HS-5 (cell line): ENCODE measurements around the gene WNT4.
A peak's percentile ranks its signal among the peaks of the same experiment; 100 is the strongest.

Source experiments
- DNase-seq: peaks from one replicate; pipeline ENCODE4 v3.0.0-alpha.2; 2012; ENCODE audit warnings: low read depth

Gene WNT4

DNA sequence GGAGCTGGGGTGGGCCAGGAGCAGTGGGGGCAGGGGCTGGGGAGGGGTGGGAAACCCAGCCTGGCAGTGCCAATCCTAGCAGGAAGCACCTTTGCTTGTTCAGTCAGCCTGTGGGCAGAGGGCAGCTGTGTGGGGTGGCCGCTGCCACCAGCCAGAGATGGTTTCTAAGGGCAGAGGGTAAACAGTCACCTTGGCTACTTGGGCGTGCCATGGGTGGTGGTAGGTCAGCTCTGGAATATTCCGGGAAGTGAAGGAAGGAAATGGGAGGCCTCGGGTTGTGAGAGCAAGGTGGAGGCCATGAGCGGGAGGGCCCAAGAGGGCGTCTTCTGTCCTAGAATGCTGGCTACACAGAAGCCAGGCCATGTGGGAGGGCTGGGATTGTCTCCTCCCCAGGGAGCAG lies 20.7 kb upstream of the WNT4 start:
- DNase-seq, result no peak

DNA sequence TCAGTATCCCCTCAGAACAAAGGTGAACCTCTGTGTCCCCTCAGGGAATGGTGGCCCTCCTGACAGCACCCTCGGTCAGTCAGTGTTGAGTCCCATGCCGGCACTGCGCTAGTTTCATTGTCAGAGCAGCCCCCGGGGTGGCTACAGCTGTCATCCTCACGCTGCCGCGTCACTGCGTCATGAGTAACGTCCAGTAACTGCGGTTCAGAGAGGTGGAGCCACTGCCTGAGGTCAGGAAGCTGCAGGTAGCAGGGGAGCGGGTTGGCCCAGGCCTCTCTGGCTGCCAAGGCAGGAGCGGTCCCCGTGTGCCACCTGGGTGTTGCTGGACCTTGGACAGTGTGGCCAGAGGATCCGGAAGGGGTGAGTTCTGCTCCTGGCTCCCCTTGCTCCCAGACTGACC lies 20.2 kb upstream of the WNT4 start:
- no peak for DNase-seq

GRCh38 chr1:22159891-22160290 lies 17.0 kb upstream of the WNT4 start:
- no peak for DNase-seq

DNA sequence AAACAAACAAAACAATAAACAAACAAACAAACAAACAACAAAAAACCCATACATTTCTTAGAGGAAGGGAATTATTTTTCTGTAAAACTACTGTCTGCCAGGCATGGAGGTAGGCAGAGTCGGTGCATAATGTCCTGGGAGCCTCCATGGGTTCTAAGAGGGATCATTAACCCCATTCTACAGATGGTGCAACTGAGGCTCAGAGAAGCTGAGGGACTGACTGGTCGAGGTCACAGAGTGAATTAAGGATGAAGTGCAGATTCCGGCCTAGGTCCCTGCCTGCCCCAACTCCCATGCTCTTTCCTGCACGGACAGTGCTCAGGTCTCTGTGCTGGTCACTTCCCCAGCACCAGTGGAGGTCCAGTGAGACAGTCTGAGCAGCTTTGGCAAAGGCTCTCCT lies 15.8 kb upstream of the WNT4 start:
- no peak for DNase-seq

GRCh38 chr1:22157359-22157966 lies 14.6 kb upstream of the WNT4 start:
- DNase-seq, result no peak

DNA sequence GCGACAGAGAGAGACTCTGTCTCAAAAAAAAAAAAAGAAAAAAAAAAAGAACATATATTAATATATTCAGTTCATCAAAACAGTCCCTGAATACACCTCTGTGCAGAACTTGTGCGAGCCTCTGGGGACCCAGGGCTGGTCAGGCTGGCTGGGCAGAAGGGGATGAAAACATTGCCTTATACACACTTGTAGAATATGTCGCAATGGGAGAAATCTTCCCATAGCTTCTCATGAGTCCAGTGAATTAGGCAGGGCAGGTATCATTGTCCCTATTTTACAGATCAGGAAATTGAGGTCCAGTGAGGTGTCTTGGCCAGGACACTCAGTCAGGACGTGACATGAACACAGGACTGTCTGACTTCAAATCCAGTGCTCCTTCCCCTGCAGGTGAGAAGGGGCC lies 12.6 kb upstream of the WNT4 start:
- no peak for DNase-seq

GRCh38 chr1:22154626-22155025 lies 11.7 kb upstream of the WNT4 start:
- no peak for DNase-seq

GRCh38 chr1:22153660-22154437 lies 11.0 kb upstream of the WNT4 start:
- no peak for DNase-seq

GRCh38 chr1:22150923-22151322 lies 8.0 kb upstream of the WNT4 start:
- no peak for DNase-seq

DNA sequence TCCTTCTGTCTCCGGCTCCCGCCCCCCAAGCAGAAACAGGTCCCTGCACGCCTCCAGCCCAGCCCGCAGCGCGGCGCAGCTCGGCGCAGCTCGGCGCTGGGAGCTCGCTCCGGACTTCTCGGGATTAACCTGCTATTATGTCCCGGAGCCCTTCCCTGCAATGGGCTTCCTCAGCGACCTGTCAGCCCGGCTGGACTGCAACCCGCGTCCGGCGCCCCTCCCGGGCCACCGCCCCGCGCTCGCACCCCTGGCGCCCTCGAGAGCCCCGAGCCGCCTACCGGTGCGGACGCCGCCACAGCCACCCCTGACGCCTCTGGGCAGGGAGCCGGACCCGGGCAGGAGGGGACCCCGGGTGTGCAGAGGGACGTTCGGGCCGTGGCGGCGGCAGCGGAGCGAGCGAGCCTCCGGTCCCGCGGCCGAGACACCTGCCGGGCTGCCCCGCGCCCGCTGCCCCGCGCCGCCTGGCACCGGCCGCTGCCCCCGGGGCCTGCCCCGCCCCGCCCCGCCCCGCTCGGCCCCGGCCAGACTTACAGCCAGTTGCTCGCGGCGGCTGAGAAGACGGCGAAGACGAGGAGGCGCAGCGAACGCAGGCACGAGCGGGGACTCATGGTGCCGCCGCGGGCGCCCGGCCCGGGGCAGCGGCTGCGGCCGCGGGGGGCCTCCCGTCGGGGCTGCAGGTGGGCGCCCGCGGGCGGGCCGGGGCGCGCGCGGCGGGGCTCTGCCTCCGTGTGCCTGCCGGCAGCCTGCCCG lies 407 bp downstream of the WNT4 start:
- DNase-seq, result no peak

GRCh38 chr1:22141554-22142314 lies 1.2 kb downstream of the WNT4 start:
- no peak for DNase-seq

DNA sequence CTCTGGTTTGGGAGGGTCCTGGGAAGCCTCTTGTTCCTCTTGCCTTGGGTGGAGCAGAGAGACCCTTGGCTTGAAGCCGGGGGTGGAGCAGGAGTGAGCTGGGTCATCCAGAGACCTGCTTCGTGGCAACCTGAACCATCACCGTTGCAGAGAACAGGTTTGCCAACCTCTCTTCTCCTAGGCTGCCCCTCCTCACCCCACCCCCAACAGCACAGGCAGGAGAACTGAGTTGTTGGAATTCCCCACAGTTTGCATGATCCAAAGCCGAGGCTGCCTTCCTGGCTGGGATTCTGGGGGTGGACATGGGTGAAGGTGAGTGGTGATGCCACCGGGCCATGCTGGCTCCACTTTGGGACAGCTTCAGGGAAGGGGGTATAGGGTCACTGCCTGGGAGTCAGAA lies 2.2 kb downstream of the WNT4 start:
- no peak for DNase-seq

- no peak for DNase-seq
Observed at GRCh38 chr1:22139817-22140216, 3.1 kb downstream of the WNT4 start.

DNA sequence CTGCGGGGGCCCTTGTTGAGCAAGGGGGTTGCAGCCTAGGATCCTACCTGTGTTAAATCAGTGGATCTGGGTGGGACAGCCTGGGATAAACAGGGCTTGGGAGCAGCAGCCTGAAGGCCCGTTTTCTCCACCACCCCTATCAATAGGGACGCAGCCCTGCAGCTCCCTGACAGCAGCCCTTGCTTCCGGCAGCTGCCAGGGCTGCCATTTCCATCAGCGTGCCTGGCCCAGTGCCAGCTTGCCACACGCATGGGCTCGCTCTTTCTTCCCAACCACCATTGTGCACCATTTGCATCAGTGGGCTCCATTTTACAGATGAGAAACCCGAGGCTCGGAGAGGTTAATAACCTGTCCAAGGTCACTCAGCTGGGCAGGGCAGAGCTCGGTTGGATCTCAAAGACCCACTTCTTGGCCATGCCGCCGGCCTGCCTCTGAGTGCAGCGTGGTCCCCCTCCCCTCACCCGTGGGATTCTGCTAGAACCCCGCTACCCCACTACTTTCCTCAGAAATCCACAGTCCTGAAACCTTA lies 3.8 kb downstream of the WNT4 start:
- no peak for DNase-seq

GRCh38 chr1:22137004-22137720 lies 5.7 kb downstream of the WNT4 start:
- no peak for DNase-seq

GRCh38 chr1:22133931-22134324 lies 9.0 kb downstream of the WNT4 start:
- no peak for DNase-seq

GRCh38 chr1:22133247-22133930 lies 9.5 kb downstream of the WNT4 start:
- DNase-seq, result no peak

- peak; percentile 53 for DNase-seq
Observed at GRCh38 chr1:22132517-22133235, 10.2 kb downstream of the WNT4 start.

DNA sequence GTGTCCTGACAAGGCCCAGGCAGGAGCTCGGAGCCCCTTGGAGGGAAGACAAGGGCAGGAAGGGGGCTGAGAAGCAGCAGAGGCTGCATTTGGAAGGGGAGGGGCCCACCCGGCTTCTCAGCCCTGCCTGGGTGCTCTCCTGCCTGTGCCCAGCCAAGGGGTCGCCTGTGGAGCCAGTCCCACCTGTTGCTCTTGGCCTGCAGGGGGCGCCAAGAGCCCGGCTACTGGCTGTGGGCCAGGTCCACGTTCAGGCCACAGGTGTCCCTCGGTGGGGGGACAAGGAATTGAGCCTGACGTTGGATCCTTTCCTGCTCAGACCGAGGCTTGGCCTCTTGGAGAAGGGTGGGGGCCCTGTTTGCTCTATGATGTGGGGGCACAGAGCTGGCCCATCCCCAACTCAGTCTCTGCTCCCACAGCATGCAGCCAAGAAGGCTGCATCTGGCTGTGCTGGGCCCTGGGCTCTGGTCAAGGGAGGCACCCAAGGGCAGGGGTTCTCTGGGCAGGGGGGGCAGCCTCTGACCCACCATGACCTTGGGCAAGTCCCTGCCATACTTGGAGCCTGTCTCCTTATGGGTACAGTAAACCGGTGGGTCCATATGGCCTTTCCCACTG lies 10.9 kb downstream of the WNT4 start:
- no peak for DNase-seq

DNA sequence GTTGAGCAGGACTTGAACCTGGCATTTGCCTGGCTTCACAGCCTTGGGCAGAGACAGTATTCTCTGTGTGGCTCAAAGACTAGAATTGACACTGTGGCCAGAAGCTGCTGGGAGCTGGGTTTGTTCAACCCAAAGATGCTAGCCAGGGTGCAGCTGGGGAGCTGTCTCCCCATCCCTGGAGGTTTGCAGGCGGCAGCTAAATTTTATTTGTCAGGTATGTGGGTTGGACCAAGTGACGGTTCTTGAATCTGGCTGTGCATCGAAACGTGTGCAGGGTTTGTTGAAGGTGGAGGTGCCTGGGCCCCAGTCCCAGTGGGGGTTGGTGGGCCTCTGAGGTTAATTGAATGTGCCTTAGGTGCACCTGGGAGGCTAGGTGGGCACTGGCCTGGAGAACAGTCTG lies 11.8 kb downstream of the WNT4 start:
- DNase-seq, result no peak
